ENCODE results near the gene SMCO3.

Gene SMCO3

DNA sequence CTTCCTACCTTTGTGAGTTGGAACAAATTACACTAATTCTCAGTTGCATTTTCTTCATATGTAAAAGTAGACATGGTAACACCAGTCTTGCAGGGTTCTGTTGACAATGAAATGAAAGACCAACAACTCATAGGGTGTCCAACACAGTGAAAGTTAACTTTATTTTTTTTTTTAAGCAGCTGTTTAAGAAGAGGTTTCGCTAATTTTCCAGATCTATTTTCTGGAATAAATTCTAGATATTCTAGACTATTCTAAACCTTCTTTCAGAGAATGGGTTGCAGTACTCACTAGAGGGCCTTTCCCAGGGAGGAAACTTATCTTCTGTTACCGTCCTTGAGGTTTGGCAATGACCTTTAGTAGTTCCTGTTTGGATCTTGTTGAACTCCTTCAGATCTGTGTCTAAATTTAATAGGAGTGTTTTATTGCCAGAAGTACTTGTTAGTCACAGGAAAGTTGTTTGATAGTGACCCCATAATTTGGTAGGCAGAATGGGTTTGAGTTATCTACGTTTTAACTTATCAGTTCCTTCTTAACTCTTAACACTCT, 32.1 kb upstream of the SMCO3 start:
- Histone ChIP-seq H3K9me3 (ENCODE audit: control insufficient read depth in 5 of 5, low read length in 5 of 5) (no peaks in the 10 kb centered on the region), H3K27ac (ENCODE audit: low read depth, low read length) (peak overlapping the region; percentile 44), H3K9ac (ENCODE audit: low read length in 5 of 5) (peak overlapping the region in 1 of 5 donors; percentile 20), H3K4me3 (ENCODE audit: low read depth in 1 of 5, low read length in 5 of 5) (no peak overlapping the region), H3K4me1 (ENCODE audit: control insufficient read depth in 5 of 5, insufficient read depth in 5 of 5, low read length in 5 of 5) (peaks cover 9 to 48% (median 38%) of the 10 kb centered on the region in 5 donors), H3K36me3 (ENCODE audit: control insufficient read depth in 5 of 5, insufficient read depth in 5 of 5, low read length in 5 of 5) (no peaks in the 10 kb centered on the region), H3K27me3 (ENCODE audit: control insufficient read depth in 5 of 5, insufficient read depth in 4 of 5, low read length in 5 of 5) (no peaks in the 10 kb centered on the region)

DNA sequence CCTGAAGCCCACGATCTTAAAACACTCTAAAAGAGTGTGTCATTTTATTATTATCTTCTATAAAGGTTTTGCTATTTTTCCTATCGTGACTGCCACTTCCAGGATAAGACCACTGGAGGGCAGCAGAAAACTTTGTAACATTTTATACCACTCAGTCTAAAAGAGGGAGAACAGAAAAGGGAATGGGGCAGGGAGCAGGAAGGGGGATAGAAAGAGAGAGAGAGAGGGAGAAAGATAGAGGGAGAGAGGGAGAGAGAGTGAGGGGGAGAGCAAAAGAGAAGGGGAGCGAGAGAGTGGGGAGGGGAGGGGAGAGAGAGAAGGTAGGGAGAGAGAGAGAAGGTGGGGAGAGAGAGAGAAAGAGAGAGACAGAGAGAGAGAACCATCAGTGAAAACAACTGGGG, 31.4 kb upstream of the SMCO3 start:
- no peak overlapping the region for H3K4me3 ChIP-seq (ENCODE audit: low read depth in 1 of 5, low read length in 5 of 5)
- peak overlapping the region; percentile 44 for H3K27ac ChIP-seq (ENCODE audit: low read depth, low read length)
- peak overlapping the region in 1 of 5 donors; percentile 9 for H3K9ac ChIP-seq (ENCODE audit: low read length in 5 of 5)
- H3K4me1 ChIP-seq (ENCODE audit: control insufficient read depth in 5 of 5, insufficient read depth in 5 of 5, low read length in 5 of 5), result peaks cover 9 to 48% (median 38%) of the 10 kb centered on the region in 5 donors
- H3K9me3 ChIP-seq (ENCODE audit: control insufficient read depth in 5 of 5, low read length in 5 of 5), result no peaks in the 10 kb centered on the region
- no peaks in the 10 kb centered on the region for H3K27me3 ChIP-seq (ENCODE audit: control insufficient read depth in 5 of 5, insufficient read depth in 4 of 5, low read length in 5 of 5)
- no peaks in the 10 kb centered on the region for H3K36me3 ChIP-seq (ENCODE audit: control insufficient read depth in 5 of 5, insufficient read depth in 5 of 5, low read length in 5 of 5)

DNA sequence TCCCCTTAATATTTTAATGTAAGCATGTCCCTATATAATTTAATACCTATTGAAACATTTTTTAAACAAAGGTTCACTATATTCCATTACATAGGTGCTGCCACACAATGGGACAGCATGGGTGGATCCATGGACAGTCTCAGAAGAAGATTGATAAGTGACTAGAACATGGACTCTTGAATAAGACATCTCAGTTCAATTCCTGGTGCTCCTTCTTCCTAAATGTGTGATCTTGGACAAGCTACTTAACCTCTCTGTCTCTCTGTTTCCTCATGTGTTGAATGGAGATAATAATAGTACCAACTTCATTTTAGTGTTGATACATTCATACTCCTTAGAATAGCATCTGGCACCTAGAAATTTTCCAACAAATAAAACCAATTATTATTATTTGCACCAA, 30.4 kb upstream of the SMCO3 start:
- Histone ChIP-seq H3K27ac (ENCODE audit: low read depth, low read length) (no peak overlapping the region), H3K36me3 (ENCODE audit: control insufficient read depth in 5 of 5, insufficient read depth in 5 of 5, low read length in 5 of 5) (no peaks in the 10 kb centered on the region), H3K27me3 (ENCODE audit: control insufficient read depth in 5 of 5, insufficient read depth in 4 of 5, low read length in 5 of 5) (no peaks in the 10 kb centered on the region), H3K9me3 (ENCODE audit: control insufficient read depth in 5 of 5, low read length in 5 of 5) (peaks cover 0 to 2% (median 0%) of the 10 kb centered on the region in 5 donors), H3K9ac (ENCODE audit: low read length in 5 of 5) (no peak overlapping the region), H3K4me3 (ENCODE audit: low read depth in 1 of 5, low read length in 5 of 5) (no peak overlapping the region), H3K4me1 (ENCODE audit: control insufficient read depth in 5 of 5, insufficient read depth in 5 of 5, low read length in 5 of 5) (peaks cover 9 to 48% (median 38%) of the 10 kb centered on the region in 5 donors)

DNA sequence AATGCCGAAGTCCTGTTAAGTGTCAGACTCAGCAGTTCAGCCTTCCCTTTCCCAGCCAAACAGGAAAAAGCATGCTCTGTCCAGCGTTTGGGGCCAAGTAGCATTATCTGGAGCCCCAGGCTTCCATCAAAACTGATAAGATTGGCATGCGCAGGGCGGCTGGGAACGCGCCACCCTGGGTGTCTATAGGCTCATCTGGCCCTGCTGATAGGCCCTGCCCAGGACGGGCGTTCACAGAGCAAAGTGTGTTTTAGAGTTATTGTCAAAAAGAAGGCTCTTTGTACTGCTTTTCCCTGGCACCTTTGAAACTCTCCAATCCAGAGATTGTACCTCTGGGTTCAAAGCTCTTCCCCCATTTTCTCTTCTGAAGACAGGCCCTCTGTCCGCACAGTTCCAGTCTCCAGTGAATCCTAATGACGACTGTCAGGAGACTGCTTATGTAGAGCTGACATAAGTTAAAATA, 29.5 kb upstream of the SMCO3 start, which contains the start of gene ART4:
TSS of gene ART4 (minus strand) at position 102 of the 463 bp plus-strand sequence. CDS start 413 bp downstream, outside the sequence.
- Histone ChIP-seq H3K4me3 (ENCODE audit: low read depth in 1 of 5, low read length in 5 of 5) (no peak within 1 kb of the TSS), H3K4me1 (ENCODE audit: control insufficient read depth in 5 of 5, insufficient read depth in 5 of 5, low read length in 5 of 5) (peaks cover 9 to 48% (median 39%) of the 10 kb centered on the region in 5 donors), H3K36me3 (ENCODE audit: control insufficient read depth in 5 of 5, insufficient read depth in 5 of 5, low read length in 5 of 5) (no peaks in the 10 kb centered on the region), H3K9me3 (ENCODE audit: control insufficient read depth in 5 of 5, low read length in 5 of 5) (peaks cover 0 to 3% (median 0%) of the 10 kb centered on the region in 5 donors), H3K27ac (ENCODE audit: low read depth, low read length) (peak within 1 kb of the TSS; percentile 63), H3K9ac (ENCODE audit: low read length in 5 of 5) (no peak within 1 kb of the TSS), H3K27me3 (ENCODE audit: control insufficient read depth in 5 of 5, insufficient read depth in 4 of 5, low read length in 5 of 5) (no peaks in the 10 kb centered on the region)

DNA sequence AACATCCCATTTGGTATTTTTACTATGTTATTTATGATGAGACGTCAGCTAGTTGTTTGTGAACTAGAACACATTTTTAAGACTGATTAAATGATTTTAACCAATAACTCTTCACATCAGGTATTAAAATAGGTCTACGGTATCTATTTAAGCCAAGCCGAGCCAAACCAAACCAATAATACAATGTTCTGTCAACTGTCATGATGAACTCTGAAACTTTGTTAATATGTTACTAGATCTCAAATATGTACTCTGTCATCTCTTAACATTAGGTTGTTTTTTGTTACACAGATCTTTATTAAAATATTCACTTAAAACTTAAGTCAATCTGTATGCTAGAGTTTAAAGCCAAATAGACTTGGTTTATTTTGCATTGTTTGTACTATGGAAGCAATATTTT, 28.3 kb upstream of the SMCO3 start:
- H3K9me3 ChIP-seq (ENCODE audit: control insufficient read depth in 5 of 5, low read length in 5 of 5), result peaks cover 0 to 3% (median 0%) of the 10 kb centered on the region in 5 donors
- H3K36me3 ChIP-seq (ENCODE audit: control insufficient read depth in 5 of 5, insufficient read depth in 5 of 5, low read length in 5 of 5), result no peaks in the 10 kb centered on the region
- H3K27me3 ChIP-seq (ENCODE audit: control insufficient read depth in 5 of 5, insufficient read depth in 4 of 5, low read length in 5 of 5), result no peaks in the 10 kb centered on the region
- H3K4me3 ChIP-seq (ENCODE audit: low read depth in 1 of 5, low read length in 5 of 5), result no peak overlapping the region
- H3K4me1 ChIP-seq (ENCODE audit: control insufficient read depth in 5 of 5, insufficient read depth in 5 of 5, low read length in 5 of 5), result peaks cover 7 to 43% (median 37%) of the 10 kb centered on the region in 5 donors
- H3K27ac ChIP-seq (ENCODE audit: low read depth, low read length), result peak overlapping the region; percentile 63
- peak overlapping the region in 1 of 5 donors; percentile 35 for H3K9ac ChIP-seq (ENCODE audit: low read length in 5 of 5)

DNA sequence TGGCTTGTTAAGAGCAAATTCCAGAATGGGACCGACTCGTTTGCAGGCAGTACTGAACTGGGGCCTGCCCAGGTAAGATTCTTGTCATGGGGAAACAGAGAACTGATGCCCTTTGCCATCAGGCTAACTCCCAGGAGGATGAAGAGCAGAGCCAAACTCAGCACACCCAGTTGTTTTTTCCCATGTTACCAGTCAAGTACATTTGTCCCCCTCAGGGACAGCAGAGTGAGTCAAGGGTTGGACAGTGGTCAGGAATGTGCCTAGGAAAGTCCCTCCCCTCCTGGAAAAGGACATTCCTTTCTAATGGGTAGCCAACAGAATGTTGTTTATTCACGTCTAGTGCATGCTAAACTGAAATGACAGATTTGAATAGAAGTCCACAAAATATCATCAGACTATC, 27.8 kb upstream of the SMCO3 start:
- H3K27ac ChIP-seq (ENCODE audit: low read depth, low read length), result peak overlapping the region; percentile 63
- H3K27me3 ChIP-seq (ENCODE audit: control insufficient read depth in 5 of 5, insufficient read depth in 4 of 5, low read length in 5 of 5), result no peaks in the 10 kb centered on the region
- no peaks in the 10 kb centered on the region for H3K36me3 ChIP-seq (ENCODE audit: control insufficient read depth in 5 of 5, insufficient read depth in 5 of 5, low read length in 5 of 5)
- H3K9ac ChIP-seq (ENCODE audit: low read length in 5 of 5), result peak overlapping the region in 1 of 5 donors; percentile 35
- H3K9me3 ChIP-seq (ENCODE audit: control insufficient read depth in 5 of 5, low read length in 5 of 5), result peaks cover 0 to 3% (median 0%) of the 10 kb centered on the region in 5 donors
- peak overlapping the region in 2 of 5 donors; percentile 6 to 18 for H3K4me3 ChIP-seq (ENCODE audit: low read depth in 1 of 5, low read length in 5 of 5)
- H3K4me1 ChIP-seq (ENCODE audit: control insufficient read depth in 5 of 5, insufficient read depth in 5 of 5, low read length in 5 of 5), result peaks cover 7 to 41% (median 31%) of the 10 kb centered on the region in 5 donors

DNA sequence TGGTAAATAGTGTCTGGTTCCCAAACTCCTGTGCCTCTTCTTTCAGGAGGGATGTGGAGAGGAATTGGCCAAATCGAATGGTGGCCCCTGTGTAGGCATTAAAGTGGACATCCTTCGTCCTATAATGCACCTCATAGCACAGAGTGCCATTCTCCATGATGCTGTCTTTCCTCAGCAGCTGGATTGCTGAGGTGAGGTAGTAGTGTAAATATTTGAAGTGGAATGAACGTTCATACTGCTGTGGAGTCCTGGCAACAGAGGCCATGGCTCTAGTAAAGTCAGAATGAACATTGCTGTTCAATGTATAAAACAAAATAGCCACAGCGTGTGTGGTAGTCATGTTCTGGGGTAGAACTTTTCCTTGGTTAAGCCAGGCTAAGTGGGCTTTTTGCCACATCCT, 26.6 kb upstream of the SMCO3 start:
- Histone ChIP-seq H3K36me3 (ENCODE audit: control insufficient read depth in 5 of 5, insufficient read depth in 5 of 5, low read length in 5 of 5) (no peaks in the 10 kb centered on the region), H3K9me3 (ENCODE audit: control insufficient read depth in 5 of 5, low read length in 5 of 5) (peaks cover 0 to 3% (median 0%) of the 10 kb centered on the region in 5 donors), H3K4me3 (ENCODE audit: low read depth in 1 of 5, low read length in 5 of 5) (no peak overlapping the region), H3K9ac (ENCODE audit: low read length in 5 of 5) (no peak overlapping the region), H3K4me1 (ENCODE audit: control insufficient read depth in 5 of 5, insufficient read depth in 5 of 5, low read length in 5 of 5) (peaks cover 7 to 41% (median 30%) of the 10 kb centered on the region in 5 donors), H3K27me3 (ENCODE audit: control insufficient read depth in 5 of 5, insufficient read depth in 4 of 5, low read length in 5 of 5) (no peaks in the 10 kb centered on the region), H3K27ac (ENCODE audit: low read depth, low read length) (no peak overlapping the region)

DNA sequence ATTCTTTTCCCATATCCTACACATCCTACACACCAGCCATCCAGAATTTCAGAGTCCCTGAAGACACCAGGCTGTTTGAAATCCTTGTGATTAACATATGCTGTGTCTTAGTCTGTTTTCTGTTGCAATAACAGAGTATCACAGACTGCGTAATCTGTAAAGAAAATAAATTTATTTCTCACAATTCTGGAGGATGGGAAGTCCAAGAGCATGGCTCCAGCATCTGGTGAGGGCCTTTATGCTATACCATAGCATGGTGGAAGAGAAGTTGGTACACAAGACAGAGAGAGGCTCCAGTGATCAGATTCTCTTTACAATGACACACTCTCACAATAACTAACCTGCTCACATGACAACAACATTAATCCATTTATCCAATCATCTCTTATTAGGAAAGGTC, 25.3 kb upstream of the SMCO3 start:
- Histone ChIP-seq H3K36me3 (ENCODE audit: control insufficient read depth in 5 of 5, insufficient read depth in 5 of 5, low read length in 5 of 5) (no peaks in the 10 kb centered on the region), H3K4me3 (ENCODE audit: low read depth in 1 of 5, low read length in 5 of 5) (no peak overlapping the region), H3K9ac (ENCODE audit: low read length in 5 of 5) (no peak overlapping the region), H3K4me1 (ENCODE audit: control insufficient read depth in 5 of 5, insufficient read depth in 5 of 5, low read length in 5 of 5) (peaks cover 7 to 41% (median 28%) of the 10 kb centered on the region in 5 donors), H3K27me3 (ENCODE audit: control insufficient read depth in 5 of 5, insufficient read depth in 4 of 5, low read length in 5 of 5) (no peaks in the 10 kb centered on the region), H3K27ac (ENCODE audit: low read depth, low read length) (no peak overlapping the region), H3K9me3 (ENCODE audit: control insufficient read depth in 5 of 5, low read length in 5 of 5) (peaks cover 0 to 3% (median 0%) of the 10 kb centered on the region in 5 donors)

DNA sequence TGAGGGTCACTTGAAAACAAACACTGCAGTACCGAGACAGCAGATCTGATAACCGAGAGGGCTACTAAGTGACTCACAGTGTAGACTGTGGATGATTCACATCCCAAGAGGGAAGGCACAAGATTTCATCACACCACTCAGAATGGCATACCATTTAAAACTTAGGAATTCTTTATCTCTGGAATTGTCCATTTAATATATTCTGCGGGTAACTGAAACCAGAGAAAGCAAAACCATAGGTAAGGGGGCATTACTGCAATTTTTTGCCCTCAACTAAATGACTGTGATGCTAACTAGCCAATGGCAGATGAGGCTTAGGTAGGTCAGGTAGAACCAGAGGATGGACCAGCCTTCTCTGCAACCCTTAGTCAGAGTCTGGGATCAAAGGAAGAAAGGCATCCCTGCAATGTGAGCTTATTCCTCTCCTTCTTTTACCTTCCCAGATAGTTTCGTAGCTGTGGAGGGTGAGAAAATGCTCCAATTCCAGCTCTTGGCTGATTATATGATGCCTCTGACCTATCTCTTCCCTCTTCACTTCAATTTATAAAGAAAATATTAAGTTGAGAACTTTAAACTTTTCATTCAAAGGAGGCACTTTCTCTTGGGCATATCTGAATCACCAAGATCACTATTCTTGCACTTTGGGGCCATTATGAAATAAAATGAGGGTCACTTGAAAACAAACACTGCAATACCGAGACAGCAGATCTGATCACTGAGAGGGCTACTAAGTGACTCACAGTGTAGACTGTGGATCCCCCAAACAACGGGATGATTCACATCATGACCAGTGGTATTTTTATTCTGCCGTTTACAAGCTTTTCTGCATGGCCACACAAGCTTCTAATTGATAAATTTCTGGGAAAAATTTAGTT, 22.6 kb upstream of the SMCO3 start:
- H3K27me3 ChIP-seq (ENCODE audit: control insufficient read depth in 5 of 5, insufficient read depth in 4 of 5, low read length in 5 of 5), result no peaks in the 10 kb centered on the region
- H3K9ac ChIP-seq (ENCODE audit: low read length in 5 of 5), result no peak overlapping the region
- H3K27ac ChIP-seq (ENCODE audit: low read depth, low read length), result no peak overlapping the region
- peaks cover 0 to 3% (median 0%) of the 10 kb centered on the region in 5 donors for H3K9me3 ChIP-seq (ENCODE audit: control insufficient read depth in 5 of 5, low read length in 5 of 5)
- no peaks in the 10 kb centered on the region for H3K36me3 ChIP-seq (ENCODE audit: control insufficient read depth in 5 of 5, insufficient read depth in 5 of 5, low read length in 5 of 5)
- no peak overlapping the region for H3K4me3 ChIP-seq (ENCODE audit: low read depth in 1 of 5, low read length in 5 of 5)
- H3K4me1 ChIP-seq (ENCODE audit: control insufficient read depth in 5 of 5, insufficient read depth in 5 of 5, low read length in 5 of 5), result peaks cover 2 to 22% (median 9%) of the 10 kb centered on the region in 5 donors

DNA sequence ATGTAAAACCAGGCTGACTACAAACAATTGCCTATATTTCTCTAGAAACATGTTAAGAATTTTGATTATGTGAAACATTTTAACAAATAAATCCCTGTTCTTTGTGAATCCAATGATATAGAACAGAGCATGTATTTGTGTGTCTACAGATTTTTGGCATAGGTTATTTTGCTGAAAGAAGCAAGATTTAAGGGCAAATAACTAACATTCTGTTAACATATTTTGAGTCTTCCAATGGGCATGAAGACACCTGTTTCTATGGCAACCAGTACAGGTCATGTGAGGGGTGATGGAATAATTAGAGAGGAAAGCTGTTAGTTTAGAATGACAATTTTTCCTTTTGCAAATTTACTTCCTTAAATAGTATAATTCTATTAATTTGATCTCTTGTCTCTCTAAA, 20.5 kb upstream of the SMCO3 start:
- H3K27ac ChIP-seq (ENCODE audit: low read depth, low read length), result no peak overlapping the region

More for the DNA sequence above, 20.5 kb upstream of the SMCO3 start:
- peaks cover 0 to 2% (median 0%) of the 10 kb centered on the region in 5 donors for H3K9me3 ChIP-seq (ENCODE audit: control insufficient read depth in 5 of 5, low read length in 5 of 5)
- H3K36me3 ChIP-seq (ENCODE audit: control insufficient read depth in 5 of 5, insufficient read depth in 5 of 5, low read length in 5 of 5), result no peaks in the 10 kb centered on the region
- H3K4me3 ChIP-seq (ENCODE audit: low read depth in 1 of 5, low read length in 5 of 5), result no peak overlapping the region
- peaks cover 0 to 18% (median 6%) of the 10 kb centered on the region in 5 donors for H3K4me1 ChIP-seq (ENCODE audit: control insufficient read depth in 5 of 5, insufficient read depth in 5 of 5, low read length in 5 of 5)
- no peaks in the 10 kb centered on the region for H3K27me3 ChIP-seq (ENCODE audit: control insufficient read depth in 5 of 5, insufficient read depth in 4 of 5, low read length in 5 of 5)
- no peak overlapping the region for H3K9ac ChIP-seq (ENCODE audit: low read length in 5 of 5)

Data from subcutaneous abdominal adipose tissue (tissue), 5 donors.